Breast epithelium (tissue), 4 donors: ENCODE data around the gene MUC6. TPM values are rescaled to one million over a fixed set of nuclear protein-coding genes. Genes with fewer than 3 reads are reported as not detected.

ENCODE experiments used
- DNase-seq, 2 donors: peaks; one replicate each; pipeline ENCODE4 v3.0.0-alpha.2; 2019; ENCODE audit warnings: low spot score in 2 of 2
- H3K27ac ChIP-seq, 2 donors: fragments of 200-600 bp; sonication (generic) in 1 of 2; one replicate each; pipeline ENCODE4 v1.5.1; 2016 to 2019; ENCODE audit warnings: mild to moderate bottlenecking in 1 of 2
- H3K27me3 ChIP-seq, 2 donors: fragments of 200-600 bp; sonication (generic) in 1 of 2; one replicate each; pipeline versions ENCODE4 v1.5.1 to v1.6.0; 2017 to 2019; ENCODE audit warnings: control low read depth in 1 of 2, mild to moderate bottlenecking in 1 of 2
- H3K36me3 ChIP-seq: fragments of 200-600 bp; one replicate; pipeline ENCODE4 v1.5.1; 2019
- H3K4me1 ChIP-seq, 2 donors: fragments of 200-600 bp; sonication (generic); one replicate each; pipeline ENCODE4 v1.5.1; 2016 to 2019; ENCODE audit warnings: control low read depth in 1 of 2
- H3K4me3 ChIP-seq, 3 donors: fragments of 200-600 bp; sonication (generic); 1 replicate in 2 of 3; 2 replicates in 1 of 3; pipeline ENCODE4 v1.5.1; 2016 to 2019; ENCODE audit warnings: mild to moderate bottlenecking in 3 of 3, moderate library complexity in 2 of 3
- H3K9me3 ChIP-seq, 2 donors: fragments of 200-600 bp; sonication (generic) in 1 of 2; one replicate each; pipeline ENCODE4 v1.5.1; 2016 to 2019; ENCODE audit warnings: control low read depth in 1 of 2
- POLR2A ChIP-seq: fragments of 450-650 bp; IDR thresholded peaks from one replicate; pipeline ENCODE4 v1.6.1; 2016; ENCODE audit warnings: antibody characterized with exemption, mild to moderate bottlenecking, moderate library complexity
- POLR2AphosphoS5 ChIP-seq, 3 donors: sonication (generic); formaldehyde crosslinking; IDR thresholded peaks; one replicate each; pipeline ENCODE4 v1.6.1; 2017; ENCODE audit warnings: antibody characterized with exemption in 3 of 3
- intact Hi-C: fragments of 100-400 bp; cut with DNase I; formaldehyde crosslinking; loops from one replicate; pipeline ENCODE4 v1.15.1; 2023; ENCODE audit warnings: low total_unique reads
- total RNA-seq, 3 donors: library from RNA; depleted of rRNA; stranded (reverse); fragments of >200 nt; gene quantifications; one replicate each; pipeline ENCODE4 v1.1.0, GENCODE V29; 2016
- TF ChIP-seq, protein P1 (sequence below), 3 donors: fragments of 450-650 bp; IDR thresholded peaks; one replicate each; pipeline ENCODE4 v1.5.1; 2016 to 2017; ENCODE audit warnings: antibody characterized with exemption in 3 of 3, mild to moderate bottlenecking in 3 of 3, moderate library complexity in 3 of 3

Gene MUC6
- total RNA-seq, 3 donors from 2014 or later, result 1.3 to 1.9 TPM; not detected in 1

DNA sequence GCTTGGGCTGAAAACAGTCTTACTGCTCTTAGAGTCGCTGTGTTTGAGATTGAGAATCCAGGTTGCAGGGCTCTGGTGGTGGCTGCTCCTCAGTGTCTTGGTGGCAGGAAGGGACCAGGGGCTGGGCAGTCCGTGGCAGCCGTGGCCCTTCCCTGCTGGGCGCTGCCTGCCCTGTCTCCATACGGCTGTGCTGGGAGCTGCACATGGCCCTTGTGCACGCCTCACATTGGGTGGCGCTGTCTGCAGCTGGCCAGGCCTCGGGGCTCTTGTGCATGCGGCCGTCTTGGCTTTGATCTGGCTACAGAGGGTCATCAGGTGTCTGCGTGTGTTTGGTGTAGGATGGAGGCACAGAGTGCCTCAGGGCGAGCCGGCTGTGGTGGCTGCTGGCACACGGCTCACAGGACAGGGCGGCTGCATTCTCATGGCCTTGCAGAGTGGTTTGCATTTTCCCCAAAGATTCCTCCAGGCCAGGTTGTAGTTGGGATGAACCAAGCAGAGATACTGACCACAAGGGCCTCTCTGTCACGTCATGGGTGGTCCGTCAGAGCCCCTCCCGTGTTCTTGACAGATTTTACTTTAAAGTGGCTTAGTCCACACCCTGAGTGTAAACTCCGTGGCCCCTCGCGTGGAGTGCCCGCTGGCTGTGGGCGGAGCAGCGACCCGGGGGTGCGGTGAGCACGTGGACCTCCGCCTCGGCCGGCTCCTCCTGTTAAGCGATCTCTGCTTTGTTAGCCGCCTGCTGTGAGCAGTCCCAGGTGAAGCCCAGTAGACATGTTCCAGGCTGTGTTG is 34.7 kb downstream of the MUC6 start:
- no peaks in the 10 kb centered on the region for H3K4me1 ChIP-seq
- no peaks in the 10 kb centered on the region for H3K27me3 ChIP-seq
- DNase-seq, result no peak
- TF ChIP-seq POLR2A (no peak), POLR2AphosphoS5 (IDR thresholded peaks at IDR 0.05) (no peak)
- TF ChIP-seq, protein P1, sequence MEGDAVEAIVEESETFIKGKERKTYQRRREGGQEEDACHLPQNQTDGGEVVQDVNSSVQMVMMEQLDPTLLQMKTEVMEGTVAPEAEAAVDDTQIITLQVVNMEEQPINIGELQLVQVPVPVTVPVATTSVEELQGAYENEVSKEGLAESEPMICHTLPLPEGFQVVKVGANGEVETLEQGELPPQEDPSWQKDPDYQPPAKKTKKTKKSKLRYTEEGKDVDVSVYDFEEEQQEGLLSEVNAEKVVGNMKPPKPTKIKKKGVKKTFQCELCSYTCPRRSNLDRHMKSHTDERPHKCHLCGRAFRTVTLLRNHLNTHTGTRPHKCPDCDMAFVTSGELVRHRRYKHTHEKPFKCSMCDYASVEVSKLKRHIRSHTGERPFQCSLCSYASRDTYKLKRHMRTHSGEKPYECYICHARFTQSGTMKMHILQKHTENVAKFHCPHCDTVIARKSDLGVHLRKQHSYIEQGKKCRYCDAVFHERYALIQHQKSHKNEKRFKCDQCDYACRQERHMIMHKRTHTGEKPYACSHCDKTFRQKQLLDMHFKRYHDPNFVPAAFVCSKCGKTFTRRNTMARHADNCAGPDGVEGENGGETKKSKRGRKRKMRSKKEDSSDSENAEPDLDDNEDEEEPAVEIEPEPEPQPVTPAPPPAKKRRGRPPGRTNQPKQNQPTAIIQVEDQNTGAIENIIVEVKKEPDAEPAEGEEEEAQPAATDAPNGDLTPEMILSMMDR (IDR thresholded peaks at IDR 0.05), result no peak
- no peak overlapping the region for H3K27ac ChIP-seq
- no peaks in the 10 kb centered on the region for H3K9me3 ChIP-seq
- H3K36me3 ChIP-seq, result no peaks in the 10 kb centered on the region
- H3K4me3 ChIP-seq, result no peak overlapping the region
- intact Hi-C loops, result no loop called here

DNA sequence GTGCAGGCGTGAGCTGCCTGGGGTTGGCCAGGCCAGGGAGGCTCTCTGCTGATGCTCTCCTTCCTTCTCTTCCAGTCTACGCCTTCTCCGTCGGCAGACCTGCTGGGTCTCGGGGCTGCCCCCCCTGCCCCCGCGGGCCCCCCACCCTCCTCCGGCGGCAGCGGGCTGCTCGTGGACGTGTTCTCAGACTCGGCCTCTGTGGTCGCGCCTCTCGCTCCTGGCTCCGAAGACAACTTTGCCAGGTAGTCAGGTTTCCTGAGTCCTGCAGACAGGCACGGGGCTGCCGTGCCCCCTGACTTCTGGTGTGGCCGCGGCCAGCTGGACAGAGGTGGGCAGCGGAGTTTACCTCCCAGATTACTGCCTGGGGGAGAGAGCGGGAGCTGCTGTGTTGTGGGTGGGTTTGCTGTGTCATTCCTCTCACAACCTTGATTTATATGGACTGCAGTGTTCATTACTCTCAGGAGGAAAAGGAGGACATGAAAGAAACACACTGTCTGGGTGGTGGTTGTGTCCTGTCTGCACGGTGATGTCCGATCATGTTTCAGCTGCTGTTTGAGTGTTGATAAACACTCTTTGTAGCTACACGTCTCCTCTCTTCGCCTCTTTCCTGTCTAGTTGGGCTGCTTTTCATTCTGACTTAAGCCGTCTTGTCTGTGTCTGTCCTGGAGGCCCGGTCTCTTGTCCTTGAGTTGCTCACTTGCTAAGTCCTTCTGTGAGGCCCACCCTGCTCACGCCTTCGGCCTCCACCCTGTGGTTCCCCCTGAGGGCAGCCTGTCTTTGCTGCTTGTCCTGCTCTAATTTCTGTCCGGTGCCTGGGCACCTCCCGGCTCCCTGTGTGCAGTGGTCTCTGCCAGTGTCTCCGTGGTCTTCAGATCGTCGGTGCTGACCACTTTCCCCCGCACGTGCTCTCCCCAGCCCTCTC is 35.9 kb downstream of the MUC6 start:
- H3K4me1 ChIP-seq, result no peaks in the 10 kb centered on the region
- H3K4me3 ChIP-seq, result no peak overlapping the region
- intact Hi-C loops, result no loop called here
- no peaks in the 10 kb centered on the region for H3K36me3 ChIP-seq
- no peak overlapping the region for H3K27ac ChIP-seq
- no peak for TF ChIP-seq POLR2A
- TF ChIP-seq, protein P1 (IDR thresholded peaks at IDR 0.05), result no peak
- TF ChIP-seq POLR2AphosphoS5 (IDR thresholded peaks at IDR 0.05), result no peak
- no peak for DNase-seq
- H3K9me3 ChIP-seq, result no peaks in the 10 kb centered on the region
- no peaks in the 10 kb centered on the region for H3K27me3 ChIP-seq

DNA sequence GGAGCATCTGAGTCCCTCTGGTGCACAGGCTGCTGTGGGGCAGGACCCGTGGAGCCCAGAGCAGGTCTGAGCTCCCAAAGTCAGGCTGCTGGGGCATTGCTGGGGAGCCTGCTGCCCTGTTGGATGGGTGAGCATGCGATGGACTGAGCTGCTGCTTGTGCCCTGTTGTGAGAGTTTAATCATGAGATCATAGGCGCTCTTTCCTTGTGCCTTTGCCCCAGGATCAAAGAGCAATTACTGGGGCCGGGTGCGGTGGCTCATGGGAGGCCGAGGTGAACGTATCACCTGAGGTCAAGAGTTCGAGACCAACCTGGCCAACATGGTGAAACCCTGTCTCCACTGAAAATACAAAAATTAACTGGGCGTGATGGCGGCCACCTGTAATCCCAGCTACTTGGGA is 37.5 kb downstream of the MUC6 start:
- Histone ChIP-seq H3K4me1 (no peaks in the 10 kb centered on the region), H3K4me3 (no peak overlapping the region), H3K27ac (no peak overlapping the region), H3K36me3 (no peaks in the 10 kb centered on the region), H3K27me3 (no peaks in the 10 kb centered on the region), H3K9me3 (no peaks in the 10 kb centered on the region)
- intact Hi-C loops, result no loop called here
- TF ChIP-seq, protein P1 (IDR thresholded peaks at IDR 0.05), result no peak
- TF ChIP-seq POLR2A, result no peak
- no peak for TF ChIP-seq POLR2AphosphoS5 (IDR thresholded peaks at IDR 0.05)
- no peak for DNase-seq

DNA sequence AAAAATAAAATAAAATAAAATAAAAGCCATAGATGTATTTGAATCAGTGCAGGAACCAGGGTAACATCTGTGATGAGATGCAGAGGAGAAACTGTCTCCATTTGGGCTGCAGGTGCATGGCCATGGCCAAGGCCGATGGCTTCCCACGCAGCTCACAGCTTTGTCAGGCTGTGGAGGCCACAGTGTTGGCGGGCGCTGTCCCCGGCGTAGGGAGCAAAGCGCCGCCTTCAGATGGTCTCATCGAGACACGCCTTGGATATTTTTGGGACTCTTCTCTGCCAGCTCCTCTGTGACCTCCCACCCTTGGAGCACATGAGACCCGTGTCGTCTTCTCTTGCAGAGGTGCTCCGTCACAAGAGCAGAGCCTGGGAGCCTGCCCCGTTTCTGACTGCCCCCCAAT is 38.6 kb downstream of the MUC6 start:
- no peaks in the 10 kb centered on the region for H3K9me3 ChIP-seq
- H3K4me3 ChIP-seq, result no peak overlapping the region
- no peak overlapping the region for H3K27ac ChIP-seq
- H3K4me1 ChIP-seq, result no peaks in the 10 kb centered on the region
- no peaks in the 10 kb centered on the region for H3K27me3 ChIP-seq
- no peak for TF ChIP-seq POLR2A
- TF ChIP-seq, protein P1 (IDR thresholded peaks at IDR 0.05), result no peak
- TF ChIP-seq POLR2AphosphoS5 (IDR thresholded peaks at IDR 0.05), result no peak
- intact Hi-C loops, result no loop called here
- no peaks in the 10 kb centered on the region for H3K36me3 ChIP-seq
- no peak for DNase-seq

DNA sequence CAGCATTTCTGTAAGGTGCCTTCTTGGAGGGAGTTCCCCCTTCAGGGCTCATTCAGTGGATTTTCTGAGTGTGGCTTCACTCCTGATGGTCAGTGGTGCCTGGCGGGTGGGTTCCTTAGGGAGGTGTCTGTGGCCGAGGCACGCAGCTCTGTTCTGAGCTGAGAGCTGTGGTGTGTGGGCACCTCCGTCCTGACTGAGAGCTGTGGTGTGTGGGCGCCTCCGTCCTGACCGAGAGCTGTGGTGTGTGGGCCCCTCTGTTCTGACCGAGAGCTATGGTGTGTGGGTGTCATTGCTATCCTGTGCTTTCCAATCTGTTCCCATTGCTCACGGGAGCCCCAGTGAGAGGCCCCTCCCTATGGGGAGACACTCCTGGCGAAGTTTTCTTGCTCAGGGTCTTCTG is 39.8 kb downstream of the MUC6 start:
- H3K4me1 ChIP-seq, result no peaks in the 10 kb centered on the region
- TF ChIP-seq, protein P1 (IDR thresholded peaks at IDR 0.05), result no peak
- H3K4me3 ChIP-seq, result no peak overlapping the region
- no peak for DNase-seq
- no peaks in the 10 kb centered on the region for H3K9me3 ChIP-seq
- H3K27ac ChIP-seq, result no peak overlapping the region
- no peaks in the 10 kb centered on the region for H3K27me3 ChIP-seq
- H3K36me3 ChIP-seq, result no peaks in the 10 kb centered on the region
- intact Hi-C loops, result no loop called here
